Activated naive CD4-positive, alpha-beta T cell treated with anti-CD3 and anti-CD28 coated beads, Interleukin-2, amount 50 U/mL, for 72 hours (primary cell): ENCODE data around the gene MICAL3. TPM values are rescaled to one million over a fixed set of nuclear protein-coding genes. Genes with fewer than 3 reads are reported as not detected.

Experiments used
- ATAC-seq, 2 donors: fragments of 150-1000 bp; cut with Tn5 transposase; 2 replicates each; pipeline ENCODE4 v1.10.0; 2021; ENCODE audit warnings: mild to moderate bottlenecking in 2 of 2, moderate library complexity in 2 of 2
- DNase-seq, 2 donors: peaks; one replicate each; pipeline ENCODE4 v3.0.0; 2021 to 2022; ENCODE audit warnings: low spot score in 2 of 2
- H3K27ac Mint-ChIP-seq, 2 donors: one replicate each; pipeline ENCODE4 v1.8.0; 2022; ENCODE audit warnings: mild to moderate bottlenecking in 2 of 2, mixed read lengths in 2 of 2
- H3K36me3 Mint-ChIP-seq, 2 donors: one replicate each; pipeline ENCODE4 v1.8.0; 2022; ENCODE audit warnings: mixed read lengths in 2 of 2
- H3K9me3 Mint-ChIP-seq, 2 donors: one replicate each; pipeline ENCODE4 v1.8.0; 2022; ENCODE audit warnings: mixed read lengths in 2 of 2
- total RNA-seq, 2 donors: library from RNA; stranded (reverse); gene quantifications; one replicate each; pipeline ENCODE4 v1.2.3, GENCODE V29; 2022

MICAL3 gene
- total RNA-seq, 2 donors from 2014 or later: 19.5 to 30.2 TPM

GRCh38 chr22:17912945-17913721, 111.2 kb downstream of the MICAL3 start:
- Mint-ChIP-seq H3K36me3 (no peaks in the 10 kb centered on the region), H3K27ac (no peak overlapping the region), H3K9me3 (no peaks in the 10 kb centered on the region)
- no peak for ATAC-seq
- DNase-seq: no peak

GRCh38 chr22:17911887-17912286, 112.5 kb downstream of the MICAL3 start:
- Mint-ChIP-seq H3K27ac (no peak overlapping the region), H3K36me3 (no peaks in the 10 kb centered on the region), H3K9me3 (no peaks in the 10 kb centered on the region)
- DNase-seq (no peak), ATAC-seq (no peak)

GRCh38 chr22:17911312-17911705, 113.1 kb downstream of the MICAL3 start:
- Mint-ChIP-seq H3K36me3 (no peaks in the 10 kb centered on the region), H3K27ac (no peak overlapping the region), H3K9me3 (no peaks in the 10 kb centered on the region)
- ATAC-seq: no peak
- peak in 1 of 2 donors; percentile 16 for DNase-seq

GRCh38 chr22:17910561-17911311, 113.6 kb downstream of the MICAL3 start:
- ATAC-seq: no peak
- H3K27ac Mint-ChIP-seq: no peak overlapping the region
- no peaks in the 10 kb centered on the region for H3K9me3 Mint-ChIP-seq
- DNase-seq: peak in 1 of 2 donors; percentile 35
- H3K36me3 Mint-ChIP-seq: no peaks in the 10 kb centered on the region

- no peak overlapping the region for H3K27ac Mint-ChIP-seq
Measured at GRCh38 chr22:17907748-17908051, 116.7 kb downstream of the MICAL3 start.

GRCh38 chr22:17906978-17907747, 117.2 kb downstream of the MICAL3 start:
- H3K27ac Mint-ChIP-seq: no peak overlapping the region
- no peaks in the 10 kb centered on the region for H3K36me3 Mint-ChIP-seq
- H3K9me3 Mint-ChIP-seq: no peaks in the 10 kb centered on the region
- no peak for ATAC-seq
- DNase-seq: no peak

More at GRCh38 chr22:17907748-17908051, 116.7 kb downstream of the MICAL3 start:
- Mint-ChIP-seq H3K36me3 (no peaks in the 10 kb centered on the region), H3K9me3 (no peaks in the 10 kb centered on the region)
- ATAC-seq (no peak), DNase-seq (no peak)

GRCh38 chr22:17905445-17905844, 118.9 kb downstream of the MICAL3 start:
- no peak for DNase-seq
- ATAC-seq: no peak
- H3K36me3 Mint-ChIP-seq: no peaks in the 10 kb centered on the region
- no peak overlapping the region for H3K27ac Mint-ChIP-seq
- H3K9me3 Mint-ChIP-seq: no peaks in the 10 kb centered on the region

GRCh38 chr22:17903564-17904295, 120.6 kb downstream of the MICAL3 start:
- Mint-ChIP-seq H3K9me3 (no peaks in the 10 kb centered on the region), H3K36me3 (no peaks in the 10 kb centered on the region), H3K27ac (no peak overlapping the region)
- ATAC-seq (no peak), DNase-seq (no peak)

GRCh38 chr22:17902960-17903359, 121.4 kb downstream of the MICAL3 start:
- H3K36me3 Mint-ChIP-seq: no peaks in the 10 kb centered on the region
- DNase-seq (no peak), ATAC-seq (no peak)
- no peak overlapping the region for H3K27ac Mint-ChIP-seq
- H3K9me3 Mint-ChIP-seq: no peaks in the 10 kb centered on the region

- H3K27ac Mint-ChIP-seq: no peak overlapping the region
Measured at GRCh38 chr22:17898375-17898774, 126.0 kb downstream of the MICAL3 start.

GRCh38 chr22:17897858-17898257, 126.5 kb downstream of the MICAL3 start:
- ATAC-seq (no peak), DNase-seq (no peak)
- H3K9me3 Mint-ChIP-seq: no peaks in the 10 kb centered on the region
- no peaks in the 10 kb centered on the region for H3K36me3 Mint-ChIP-seq
- H3K27ac Mint-ChIP-seq: no peak overlapping the region

More at GRCh38 chr22:17898375-17898774, 126.0 kb downstream of the MICAL3 start:
- DNase-seq (no peak), ATAC-seq (no peak)
- Mint-ChIP-seq H3K36me3 (no peaks in the 10 kb centered on the region), H3K9me3 (no peaks in the 10 kb centered on the region)

- Mint-ChIP-seq H3K27ac (no peak overlapping the region), H3K36me3 (no peaks in the 10 kb centered on the region), H3K9me3 (no peaks in the 10 kb centered on the region)
- DNase-seq: no peak
- no peak for ATAC-seq
Measured at GRCh38 chr22:17897426-17897825, 126.9 kb downstream of the MICAL3 start.

- ATAC-seq (no peak), DNase-seq (no peak)
- Mint-ChIP-seq H3K9me3 (no peaks in the 10 kb centered on the region), H3K27ac (peak overlapping the region in 1 of 2 donors; percentile 69), H3K36me3 (no peaks in the 10 kb centered on the region)
Measured at GRCh38 chr22:17896586-17896985, 127.8 kb downstream of the MICAL3 start.

- Mint-ChIP-seq H3K27ac (no peak overlapping the region), H3K36me3 (no peaks in the 10 kb centered on the region), H3K9me3 (no peaks in the 10 kb centered on the region)
- no peak for DNase-seq
- ATAC-seq: no peak
Measured at GRCh38 chr22:17893900-17894535, 130.3 kb downstream of the MICAL3 start.

- H3K36me3 Mint-ChIP-seq: peaks cover 0 to 8% of the 10 kb centered on the region in 2 donors
- H3K9me3 Mint-ChIP-seq: no peaks in the 10 kb centered on the region
- ATAC-seq: no peak
- no peak for DNase-seq
- H3K27ac Mint-ChIP-seq: peak overlapping the region in 1 of 2 donors; percentile 31
Measured at GRCh38 chr22:17892376-17892775, 132.0 kb downstream of the MICAL3 start.

- ATAC-seq (no peak), DNase-seq (no peak)
- Mint-ChIP-seq H3K9me3 (no peaks in the 10 kb centered on the region), H3K27ac (no peak overlapping the region), H3K36me3 (peaks cover 0 to 8% of the 10 kb centered on the region in 2 donors)
Measured at GRCh38 chr22:17891481-17892167, 132.7 kb downstream of the MICAL3 start.
